OCI-LY1 (cell line): ENCODE measurements around the gene ERMAP.

Experiments
- H2AFZ ChIP-seq: fragments of 200-600 bp; sonication (generic), shearing (Covaris generic); 2 replicates; pipeline ENCODE4 v1.6.0; 2014; ENCODE audit warnings: antibody characterized with exemption, mild to moderate bottlenecking, low read length
- H3F3A ChIP-seq: fragments of 200-600 bp; sonication (generic), shearing (Covaris generic); 2 replicates; pipeline ENCODE4 v1.6.0; 2014; ENCODE audit warnings: mild to moderate bottlenecking, antibody characterized with exemption, low read length, moderate library complexity; ENCODE audit not compliant: insufficient read depth
- H3K27ac ChIP-seq: fragments of 200-600 bp; sonication (generic); 2 replicates; pipeline ENCODE4 v1.5.1; 2014; ENCODE audit warnings: low read length, mixed run types, mild to moderate bottlenecking, low read depth; ENCODE audit not compliant: poor library complexity, severe bottlenecking
- H3K27me3 ChIP-seq: fragments of 200-600 bp; sonication (generic); 2 replicates; pipeline ENCODE4 v1.6.0; 2014; ENCODE audit warnings: antibody characterized with exemption, mild to moderate bottlenecking, low read length, moderate library complexity; ENCODE audit not compliant: insufficient read depth
- H3K36me3 ChIP-seq: fragments of 200-600 bp; sonication (generic); 2 replicates; pipeline ENCODE4 v1.6.1; 2014; ENCODE audit warnings: mild to moderate bottlenecking, antibody characterized with exemption, low read length, moderate library complexity, mixed read lengths; ENCODE audit not compliant: insufficient read depth
- H3K4me1 ChIP-seq: fragments of 200-600 bp; sonication (generic); 2 replicates; pipeline ENCODE4 v1.5.1; 2014; ENCODE audit warnings: mild to moderate bottlenecking, low read length, moderate library complexity; ENCODE audit not compliant: insufficient read depth, severe bottlenecking
- H3K4me2 ChIP-seq: fragments of 200-600 bp; sonication (generic), shearing (Covaris generic); 2 replicates; pipeline ENCODE4 v1.6.1; 2014; ENCODE audit warnings: low read length
- H3K4me3 ChIP-seq: fragments of 200-600 bp; sonication (generic); 2 replicates; pipeline ENCODE4 v1.5.1; 2014; ENCODE audit warnings: low read length, low read depth, mild to moderate bottlenecking, mixed read lengths; ENCODE audit not compliant: poor library complexity, severe bottlenecking
- H3K79me2 ChIP-seq: fragments of 200-600 bp; shearing (Covaris generic); 2 replicates; pipeline ENCODE4 v1.6.1; 2016; ENCODE audit warnings: mixed run types, low read length, mixed read lengths; ENCODE audit not compliant: insufficient read depth
- H3K9ac ChIP-seq: fragments of 200-600 bp; sonication (generic), shearing (Covaris generic); 2 replicates; pipeline ENCODE4 v1.6.1; 2014; ENCODE audit warnings: mild to moderate bottlenecking, low read length, mixed read lengths
- H3K9me2 ChIP-seq: fragments of 200-600 bp; sonication (generic), shearing (Covaris generic); 2 replicates; pipeline ENCODE4 v1.6.1; 2014; ENCODE audit warnings: low read depth, mild to moderate bottlenecking, low read length, mixed read lengths
- H3K9me3 ChIP-seq: fragments of 200-600 bp; shearing (Covaris generic); 2 replicates; pipeline ENCODE4 v1.6.1; 2014; ENCODE audit warnings: low read length, mixed read lengths
- H4K20me1 ChIP-seq: fragments of 200-600 bp; sonication (generic), shearing (Covaris generic); 2 replicates; pipeline ENCODE4 v1.6.0; 2016; ENCODE audit warnings: mild to moderate bottlenecking, low read length; ENCODE audit not compliant: insufficient read depth
- CTCF ChIP-seq: fragments of 200-600 bp; sonication (generic), shearing (Covaris generic); IDR thresholded peaks from 2 replicates; pipeline ENCODE4 v1.5.1; 2017; ENCODE audit warnings: mild to moderate bottlenecking, antibody characterized with exemption, low read length, moderate library complexity, mixed read lengths
- EZH2 ChIP-seq: fragments of 200-600 bp; sonication (generic), shearing (Covaris generic); IDR thresholded peaks from 2 replicates; pipeline ENCODE4 v1.8.0; 2017; ENCODE audit warnings: borderline replicate concordance, mixed run types, mild to moderate bottlenecking, antibody characterized with exemption, low read length, moderate library complexity, mixed read lengths

Gene ERMAP

GRCh38 chr1:42834803-42835202, 17.9 kb downstream of the ERMAP start:
- H3K27ac ChIP-seq, result no peak overlapping the region
- no peaks in the 10 kb centered on the region for H3K27me3 ChIP-seq
- TF ChIP-seq CTCF (no peak), EZH2 (no peak)
- H3K4me2 ChIP-seq, result no peak overlapping the region
- H3K79me2 ChIP-seq, result no peaks in the 10 kb centered on the region
- no peaks in the 10 kb centered on the region for H3F3A ChIP-seq
- H4K20me1 ChIP-seq, result no peaks in the 10 kb centered on the region
- no peak overlapping the region for H2AFZ ChIP-seq
- no peak overlapping the region for H3K4me3 ChIP-seq
- no peaks in the 10 kb centered on the region for H3K36me3 ChIP-seq
- no peak overlapping the region for H3K9ac ChIP-seq
- H3K9me3 ChIP-seq, result no peaks in the 10 kb centered on the region
- no peaks in the 10 kb centered on the region for H3K4me1 ChIP-seq
- H3K9me2 ChIP-seq, result no peaks in the 10 kb centered on the region

- H4K20me1 ChIP-seq, result no peaks in the 10 kb centered on the region
- H3K9me3 ChIP-seq, result no peaks in the 10 kb centered on the region
- H3K9me2 ChIP-seq, result no peaks in the 10 kb centered on the region
- no peaks in the 10 kb centered on the region for H3F3A ChIP-seq
- H3K79me2 ChIP-seq, result no peaks in the 10 kb centered on the region
- TF ChIP-seq EZH2 (no peak), CTCF (no peak)
- no peak overlapping the region for H3K9ac ChIP-seq
- H3K4me3 ChIP-seq, result no peak overlapping the region
- no peaks in the 10 kb centered on the region for H3K36me3 ChIP-seq
- H3K27me3 ChIP-seq, result no peaks in the 10 kb centered on the region
- no peaks in the 10 kb centered on the region for H3K4me1 ChIP-seq
- no peak overlapping the region for H3K27ac ChIP-seq
- no peak overlapping the region for H3K4me2 ChIP-seq
- no peak overlapping the region for H2AFZ ChIP-seq
Measured at GRCh38 chr1:42835422-42835821, 18.5 kb downstream of the ERMAP start.

GRCh38 chr1:42837709-42838108, 20.8 kb downstream of the ERMAP start:
- Histone ChIP-seq H3K4me3 (no peak overlapping the region), H3K9me2 (no peaks in the 10 kb centered on the region), H3K27ac (no peak overlapping the region), H3K4me2 (no peak overlapping the region), H3K9ac (no peak overlapping the region), H3K79me2 (no peaks in the 10 kb centered on the region), H3K9me3 (no peaks in the 10 kb centered on the region), H3K36me3 (0 out of 2 replicates have a peak, but pooled peaks cover 3% of the 10 kb centered on the region), H3F3A (no peaks in the 10 kb centered on the region), H3K27me3 (no peaks in the 10 kb centered on the region), H2AFZ (no peak overlapping the region), H3K4me1 (no peaks in the 10 kb centered on the region), H4K20me1 (no peaks in the 10 kb centered on the region)
- TF ChIP-seq CTCF (no peak), EZH2 (no peak)
